Fibroblast of lung (primary cell): ENCODE data around the gene CASP12. TPM values are rescaled to one million over a fixed set of nuclear protein-coding genes. Genes with fewer than 3 reads are reported as not detected.

ENCODE experiments used
- DNase-seq, 2 donors: peaks; one replicate each; pipeline versions ENCODE4 v3.0.0 to v3.0.0-alpha.2; 2010; ENCODE audit warnings: low read depth in 2 of 2
- H2AFZ ChIP-seq: 2 replicates; pipeline ENCODE4 v1.5.1; 2012; ENCODE audit warnings: low read length, control low read depth, inconsistent platforms
- H3K27ac ChIP-seq: 2 replicates; pipeline ENCODE4 v1.5.1; 2011; ENCODE audit warnings: low read length, control low read depth; ENCODE audit not compliant: insufficient read depth
- H3K27me3 ChIP-seq: 2 replicates; pipeline ENCODE4 v1.5.1; 2011; ENCODE audit warnings: mild to moderate bottlenecking, low read length; ENCODE audit not compliant: control insufficient read depth, insufficient read depth
- H3K36me3 ChIP-seq: 2 replicates; pipeline ENCODE4 v1.5.1; 2011; ENCODE audit warnings: low read length; ENCODE audit not compliant: control insufficient read depth, insufficient read depth
- H3K4me1 ChIP-seq: 2 replicates; pipeline ENCODE4 v1.5.1; 2011; ENCODE audit warnings: low read length; ENCODE audit not compliant: control insufficient read depth, insufficient read depth; ENCODE audit errors: extremely low read depth
- H3K4me2 ChIP-seq: 2 replicates; pipeline ENCODE4 v1.5.1; 2011; ENCODE audit warnings: low read length, control low read depth; ENCODE audit not compliant: insufficient read depth; ENCODE audit errors: extremely low read depth
- H3K4me3 ChIP-seq, 4 experiments: fragments of 200-600 bp in 1 of 4; sonication (generic) in 1 of 4; replicated peaks in 1 of 4; 2 replicates each; pipeline ENCODE4 v1.5.1; 2011 to 2016; ENCODE audit warnings: low read length in 4 of 4, low read depth in 3 of 4, mild to moderate bottlenecking in 3 of 4, control low read depth in 2 of 4, inconsistent platforms in 1 of 4, mixed read lengths in 1 of 4; ENCODE audit not compliant: insufficient read depth in 1 of 4; ENCODE audit errors: control extremely low read depth in 1 of 4
- H3K79me2 ChIP-seq: 2 replicates; pipeline ENCODE4 v1.5.1; 2012; ENCODE audit warnings: mild to moderate bottlenecking, low read length, inconsistent platforms; ENCODE audit not compliant: control insufficient read depth, insufficient read depth
- H3K9ac ChIP-seq: 2 replicates; pipeline ENCODE4 v1.5.1; 2011; ENCODE audit warnings: mild to moderate bottlenecking, low read length, control low read depth; ENCODE audit not compliant: insufficient read depth
- H3K9me3 ChIP-seq: 2 replicates; pipeline ENCODE4 v1.5.1; 2012; ENCODE audit warnings: low read depth, low read length; ENCODE audit not compliant: control insufficient read depth, insufficient read depth
- H4K20me1 ChIP-seq: 2 replicates; pipeline ENCODE4 v1.5.1; 2011; ENCODE audit warnings: low read length; ENCODE audit not compliant: control insufficient read depth, insufficient read depth; ENCODE audit errors: extremely low read depth
- EZH2 ChIP-seq: IDR thresholded peaks from 2 replicates; pipeline ENCODE4 v1.5.1; 2012; ENCODE audit warnings: low read length, control low read depth, mild to moderate bottlenecking; ENCODE audit errors: missing control alignments
- polyA plus RNA-seq, 2 donors: library from polyadenylated mRNA; depleted of rRNA in 1 of 2; stranded (reverse) in 1 of 2; unstranded in 1 of 2; fragments of >200 nt; gene quantifications; 2 replicates each; pipeline ENCODE4 v1.2.1, GENCODE V29; 2011 to 2012; ENCODE audit warnings: missing spikeins in 1 of 2
- total RNA-seq: library from RNA; depleted of rRNA; stranded (reverse); fragments of >200 nt; gene quantifications from 2 replicates; pipeline ENCODE4 v1.2.1, GENCODE V29; 2014
- TF ChIP-seq, protein P1 (sequence below), 2 donors: IDR thresholded peaks in 1 of 2; conservative IDR thresholded peaks in 1 of 2; 1 replicate in 1 of 2; 2 replicates in 1 of 2; pipeline ENCODE4 v1.5.1; 2011 to 2012; ENCODE audit warnings: low read length in 2 of 2, control low read depth in 1 of 2, inconsistent platforms in 1 of 2, low read depth in 1 of 2, mild to moderate bottlenecking in 1 of 2

Gene CASP12
- total and polyA plus RNA-seq, 2 donors (not counting 1 experiment from before 2014, with no cell fraction given), result 0.17 TPM; not detected in 1

DNA sequence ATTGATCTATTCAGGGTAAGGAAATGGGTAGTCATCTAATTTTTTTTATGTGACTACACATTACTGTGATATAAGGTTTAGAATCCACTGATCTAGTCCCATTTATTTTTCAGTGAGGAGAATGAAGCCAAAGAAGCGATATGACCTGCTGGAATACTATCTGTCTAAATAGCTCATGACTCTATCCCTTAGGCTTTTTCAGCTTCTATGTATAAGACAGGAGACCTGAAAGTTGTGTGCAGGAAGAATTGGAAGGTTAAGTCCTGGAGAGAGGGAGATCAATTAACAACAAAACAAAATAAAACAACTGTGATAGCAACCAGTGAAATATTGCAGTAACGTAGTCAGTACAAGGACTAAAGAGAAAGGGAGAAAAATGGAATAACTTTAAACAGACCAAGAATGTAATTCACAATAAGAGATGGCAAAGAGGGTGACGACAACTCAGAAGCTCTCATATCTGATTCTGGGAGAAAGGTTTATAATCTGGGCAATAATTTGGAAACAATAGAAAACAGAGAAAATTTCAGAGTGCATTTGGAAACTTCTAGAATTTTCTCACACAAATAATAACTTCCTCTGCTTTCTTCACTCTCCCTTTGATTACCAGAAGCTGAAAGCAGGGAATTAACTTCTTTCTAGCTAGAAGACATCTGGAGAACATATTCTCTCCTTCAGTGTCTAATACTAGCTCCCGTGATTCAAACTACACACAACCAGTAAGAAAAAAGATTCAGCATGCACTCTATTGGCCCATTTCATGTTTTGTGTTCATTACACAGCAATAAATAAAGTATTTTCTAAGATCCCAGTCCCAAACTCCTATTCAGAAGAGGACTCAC, 19.2 kb upstream of the CASP12 start:
- Histone ChIP-seq H3K36me3 (no peaks in the 10 kb centered on the region), H3K9me3 (no peaks in the 10 kb centered on the region), H2AFZ (peak overlapping the region; percentile 13), H3K79me2 (no peaks in the 10 kb centered on the region), H3K4me3 (peak overlapping the region; percentile 26 to 81 (median 46)), H3K4me1 (peaks cover 2% of the 10 kb centered on the region), H3K9ac (peak overlapping the region; percentile 11), H4K20me1 (no peaks in the 10 kb centered on the region), H3K4me2 (peak overlapping the region; percentile 49), H3K27me3 (no peaks in the 10 kb centered on the region), H3K27ac (peak overlapping the region; percentile 48)
- TF ChIP-seq, protein P1, sequence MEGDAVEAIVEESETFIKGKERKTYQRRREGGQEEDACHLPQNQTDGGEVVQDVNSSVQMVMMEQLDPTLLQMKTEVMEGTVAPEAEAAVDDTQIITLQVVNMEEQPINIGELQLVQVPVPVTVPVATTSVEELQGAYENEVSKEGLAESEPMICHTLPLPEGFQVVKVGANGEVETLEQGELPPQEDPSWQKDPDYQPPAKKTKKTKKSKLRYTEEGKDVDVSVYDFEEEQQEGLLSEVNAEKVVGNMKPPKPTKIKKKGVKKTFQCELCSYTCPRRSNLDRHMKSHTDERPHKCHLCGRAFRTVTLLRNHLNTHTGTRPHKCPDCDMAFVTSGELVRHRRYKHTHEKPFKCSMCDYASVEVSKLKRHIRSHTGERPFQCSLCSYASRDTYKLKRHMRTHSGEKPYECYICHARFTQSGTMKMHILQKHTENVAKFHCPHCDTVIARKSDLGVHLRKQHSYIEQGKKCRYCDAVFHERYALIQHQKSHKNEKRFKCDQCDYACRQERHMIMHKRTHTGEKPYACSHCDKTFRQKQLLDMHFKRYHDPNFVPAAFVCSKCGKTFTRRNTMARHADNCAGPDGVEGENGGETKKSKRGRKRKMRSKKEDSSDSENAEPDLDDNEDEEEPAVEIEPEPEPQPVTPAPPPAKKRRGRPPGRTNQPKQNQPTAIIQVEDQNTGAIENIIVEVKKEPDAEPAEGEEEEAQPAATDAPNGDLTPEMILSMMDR (conservative IDR thresholded peaks at IDR 0.05 in 1 of 2, IDR thresholded peaks at IDR 0.05 in 1 of 2; ENCODE audit: low read depth in 1 of 2, low read length in 2 of 2), result no peak
- no peak for TF ChIP-seq EZH2
- no peak for DNase-seq

- Histone ChIP-seq H3K4me1 (peaks cover 2% of the 10 kb centered on the region), H3K27ac (no peak overlapping the region), H2AFZ (no peak overlapping the region), H3K36me3 (no peaks in the 10 kb centered on the region), H3K79me2 (no peaks in the 10 kb centered on the region), H3K4me2 (no peak overlapping the region), H3K4me3 (peak overlapping the region in 1 of 4 experiments; percentile 59), H3K27me3 (no peaks in the 10 kb centered on the region), H3K9ac (no peak overlapping the region), H4K20me1 (no peaks in the 10 kb centered on the region), H3K9me3 (no peaks in the 10 kb centered on the region)
- TF ChIP-seq, protein P1 (conservative IDR thresholded peaks at IDR 0.05 in 1 of 2, IDR thresholded peaks at IDR 0.05 in 1 of 2; ENCODE audit: low read depth in 1 of 2, low read length in 2 of 2), result no peak
- TF ChIP-seq EZH2, result no peak
- peak; percentile 14 to 31 for DNase-seq
Measured at GRCh38 chr11:104916442-104916841, 18.2 kb upstream of the CASP12 start.

DNA sequence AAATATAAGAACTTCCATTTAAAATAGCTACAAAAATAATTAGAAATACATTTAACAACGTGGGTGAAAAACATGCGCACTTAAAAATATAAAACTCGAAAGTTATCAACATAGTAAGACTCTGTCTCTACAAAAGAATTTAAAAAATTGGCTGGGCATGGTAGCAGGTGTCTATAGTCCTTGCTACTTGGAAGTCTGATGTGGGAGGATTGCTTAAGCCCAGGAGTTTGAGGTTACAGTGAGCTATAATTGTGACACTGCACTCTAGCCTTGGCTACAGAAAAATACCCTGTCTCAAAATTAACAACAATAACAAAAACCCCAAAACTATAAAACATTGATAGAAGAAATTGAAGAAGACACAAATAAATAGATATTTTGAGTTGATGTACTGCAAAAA, 13.8 kb upstream of the CASP12 start:
- H3K9ac ChIP-seq, result no peak overlapping the region
- no peak overlapping the region for H2AFZ ChIP-seq
- H3K36me3 ChIP-seq, result no peaks in the 10 kb centered on the region
- TF ChIP-seq EZH2, result no peak
- TF ChIP-seq, protein P1 (conservative IDR thresholded peaks at IDR 0.05 in 1 of 2, IDR thresholded peaks at IDR 0.05 in 1 of 2; ENCODE audit: low read depth in 1 of 2, low read length in 2 of 2), result no peak
- peaks cover 2% of the 10 kb centered on the region for H3K4me1 ChIP-seq
- no peaks in the 10 kb centered on the region for H4K20me1 ChIP-seq
- H3K27me3 ChIP-seq, result no peaks in the 10 kb centered on the region
- H3K4me3 ChIP-seq, result no peak overlapping the region
- H3K9me3 ChIP-seq, result no peaks in the 10 kb centered on the region
- DNase-seq, result no peak
- no peak overlapping the region for H3K4me2 ChIP-seq
- H3K27ac ChIP-seq, result no peak overlapping the region
- H3K79me2 ChIP-seq, result no peaks in the 10 kb centered on the region
